DND-41 (cell line): ENCODE results near the gene AHNAK2.
"Not testable (repeated sequence)": the region's sequence is repeated elsewhere in the genome, so short reads cannot be mapped to it uniquely, and the experiment has no call there.

Source experiments
- ATAC-seq: fragments of 200-7000 bp; cut with Tn5 transposase; 3 replicates; pipeline ENCODE4 v1.9.1; 2021; ENCODE audit warnings: low read depth; ENCODE audit not compliant: insufficient read depth
- DNase-seq: peaks from one replicate; pipeline ENCODE4 v3.0.0-alpha.2; 2020
- H2AFZ ChIP-seq: 2 replicates; pipeline ENCODE4 v1.6.0; 2012; ENCODE audit warnings: low read depth, low read length
- H3K27ac ChIP-seq: 2 replicates; pipeline ENCODE4 v1.5.1; 2012; ENCODE audit warnings: low read length, inconsistent platforms
- H3K27me3 ChIP-seq: fragments of 200-600 bp; sonication (generic); 2 replicates; pipeline ENCODE4 v1.6.0; 2012; ENCODE audit warnings: low read length, mild to moderate bottlenecking, inconsistent platforms; ENCODE audit not compliant: insufficient read depth, poor library complexity
- H3K36me3 ChIP-seq: 2 replicates; pipeline ENCODE4 v1.5.1; 2012; ENCODE audit warnings: low read length, inconsistent platforms; ENCODE audit not compliant: insufficient read depth
- H3K4me1 ChIP-seq: 2 replicates; pipeline ENCODE4 v1.5.1; 2012; ENCODE audit warnings: mild to moderate bottlenecking, low read length; ENCODE audit not compliant: insufficient read depth
- H3K4me2 ChIP-seq: 2 replicates; pipeline ENCODE4 v1.6.0; 2012; ENCODE audit warnings: mild to moderate bottlenecking, moderate library complexity, low read length, inconsistent platforms; ENCODE audit not compliant: insufficient read depth
- H3K4me3 ChIP-seq, 2 experiments: fragments of 200-600 bp in 1 of 2; shearing (Covaris generic) in 1 of 2; 2 replicates each; pipeline ENCODE4 v1.5.1; 2012 to 2016; ENCODE audit warnings: inconsistent platforms in 2 of 2, low read length in 2 of 2, mild to moderate bottlenecking in 2 of 2, low read depth in 1 of 2, moderate library complexity in 1 of 2
- H3K79me2 ChIP-seq: 2 replicates; pipeline ENCODE4 v1.6.0; 2012; ENCODE audit warnings: low read length, inconsistent platforms; ENCODE audit not compliant: insufficient read depth
- H3K9ac ChIP-seq: 2 replicates; pipeline ENCODE4 v1.6.0; 2012; ENCODE audit warnings: low read depth, mild to moderate bottlenecking, inconsistent platforms, low read length, moderate library complexity
- H3K9me3 ChIP-seq: 2 replicates; pipeline ENCODE4 v1.5.1; 2012; ENCODE audit warnings: low read length, moderate library complexity, mild to moderate bottlenecking, inconsistent platforms; ENCODE audit not compliant: insufficient read depth, severe bottlenecking
- H4K20me1 ChIP-seq: 2 replicates; pipeline ENCODE4 v1.6.0; 2012; ENCODE audit warnings: low read length; ENCODE audit not compliant: insufficient read depth
- EZH2 ChIP-seq: IDR thresholded peaks from 3 replicates; pipeline ENCODE4 v1.6.1; 2012; ENCODE audit warnings: borderline replicate concordance, low read depth, mild to moderate bottlenecking, moderate library complexity, low read length, inconsistent platforms; ENCODE audit not compliant: severe bottlenecking
- TF ChIP-seq, protein P1 (sequence below): IDR thresholded peaks from 2 replicates; pipeline ENCODE4 v1.5.1; 2012; ENCODE audit warnings: borderline replicate concordance, low read length, moderate library complexity, mild to moderate bottlenecking; ENCODE audit not compliant: poor library complexity, severe bottlenecking; ENCODE audit errors: extremely low read depth

Gene AHNAK2

DNA sequence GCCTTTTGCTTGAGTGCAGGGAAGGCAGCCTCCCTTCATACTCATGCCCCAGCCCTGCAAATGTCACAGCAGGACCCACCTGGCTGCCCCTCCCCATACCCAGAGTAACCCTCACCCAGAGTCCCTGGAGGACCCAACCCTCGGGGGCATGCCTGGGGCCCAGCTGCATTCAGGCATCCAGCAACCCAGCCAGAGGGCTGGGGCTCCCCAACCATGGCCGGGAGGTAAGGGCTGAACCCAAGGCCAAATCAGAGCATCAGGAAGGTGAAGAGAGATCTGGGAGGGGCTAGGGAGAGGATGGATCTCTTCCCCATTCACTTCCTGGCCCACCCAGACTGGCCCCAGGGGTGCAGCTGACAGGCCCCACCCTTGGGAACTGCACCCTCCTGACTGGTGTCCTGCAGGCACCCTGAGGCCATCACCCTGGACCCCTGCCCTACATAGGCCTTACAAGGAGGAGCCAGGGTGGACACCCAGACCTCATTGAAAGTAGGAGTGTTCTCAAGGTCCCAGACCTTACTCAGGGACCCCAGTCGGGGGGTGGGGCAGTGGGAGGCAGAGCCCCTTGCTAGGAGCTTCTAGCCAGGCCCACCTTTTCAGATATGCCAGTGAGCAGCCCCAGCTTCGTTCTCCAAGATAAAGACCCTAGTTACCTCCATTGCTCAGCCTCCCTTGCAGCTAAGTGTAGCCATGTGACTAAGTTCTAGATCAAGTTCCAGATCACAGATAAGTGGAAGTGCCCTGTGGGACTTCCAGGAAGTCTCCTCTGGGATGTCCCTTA is 54.3 kb downstream of the AHNAK2 start:
- H3K9ac ChIP-seq, result no peak overlapping the region
- H2AFZ ChIP-seq, result no peak overlapping the region
- no peak for ATAC-seq
- no peak overlapping the region for H3K4me3 ChIP-seq
- H3K4me1 ChIP-seq, result no peaks in the 10 kb centered on the region
- no peaks in the 10 kb centered on the region for H3K9me3 ChIP-seq
- H4K20me1 ChIP-seq, result no peaks in the 10 kb centered on the region; the same call in 1 of the 2 replicates
- no peaks in the 10 kb centered on the region for H3K27me3 ChIP-seq
- H3K4me2 ChIP-seq, result no peak overlapping the region
- H3K79me2 ChIP-seq, result no peaks in the 10 kb centered on the region
- no peak for DNase-seq
- TF ChIP-seq EZH2, result no peak
- TF ChIP-seq, protein P1, sequence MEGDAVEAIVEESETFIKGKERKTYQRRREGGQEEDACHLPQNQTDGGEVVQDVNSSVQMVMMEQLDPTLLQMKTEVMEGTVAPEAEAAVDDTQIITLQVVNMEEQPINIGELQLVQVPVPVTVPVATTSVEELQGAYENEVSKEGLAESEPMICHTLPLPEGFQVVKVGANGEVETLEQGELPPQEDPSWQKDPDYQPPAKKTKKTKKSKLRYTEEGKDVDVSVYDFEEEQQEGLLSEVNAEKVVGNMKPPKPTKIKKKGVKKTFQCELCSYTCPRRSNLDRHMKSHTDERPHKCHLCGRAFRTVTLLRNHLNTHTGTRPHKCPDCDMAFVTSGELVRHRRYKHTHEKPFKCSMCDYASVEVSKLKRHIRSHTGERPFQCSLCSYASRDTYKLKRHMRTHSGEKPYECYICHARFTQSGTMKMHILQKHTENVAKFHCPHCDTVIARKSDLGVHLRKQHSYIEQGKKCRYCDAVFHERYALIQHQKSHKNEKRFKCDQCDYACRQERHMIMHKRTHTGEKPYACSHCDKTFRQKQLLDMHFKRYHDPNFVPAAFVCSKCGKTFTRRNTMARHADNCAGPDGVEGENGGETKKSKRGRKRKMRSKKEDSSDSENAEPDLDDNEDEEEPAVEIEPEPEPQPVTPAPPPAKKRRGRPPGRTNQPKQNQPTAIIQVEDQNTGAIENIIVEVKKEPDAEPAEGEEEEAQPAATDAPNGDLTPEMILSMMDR, result no peak
- H3K36me3 ChIP-seq, result no peaks in the 10 kb centered on the region
- no peak overlapping the region for H3K27ac ChIP-seq

DNA sequence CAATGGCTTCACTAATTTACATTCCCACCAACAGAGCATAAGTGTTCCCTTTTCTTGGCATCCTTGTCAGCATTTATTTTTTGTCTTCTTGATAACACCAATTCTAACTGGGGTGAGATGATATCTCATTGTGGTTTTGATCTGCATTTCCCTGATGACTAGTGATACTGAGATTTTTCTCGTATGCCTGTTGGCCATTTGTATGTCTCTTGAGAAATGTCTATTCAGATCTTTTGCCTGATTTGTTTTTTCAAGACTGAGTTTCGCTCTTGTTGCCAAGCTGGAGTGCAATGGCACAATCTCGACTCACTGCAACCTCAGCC is 58.2 kb downstream of the AHNAK2 start:
- H3K9ac ChIP-seq, result no peak overlapping the region

DNA sequence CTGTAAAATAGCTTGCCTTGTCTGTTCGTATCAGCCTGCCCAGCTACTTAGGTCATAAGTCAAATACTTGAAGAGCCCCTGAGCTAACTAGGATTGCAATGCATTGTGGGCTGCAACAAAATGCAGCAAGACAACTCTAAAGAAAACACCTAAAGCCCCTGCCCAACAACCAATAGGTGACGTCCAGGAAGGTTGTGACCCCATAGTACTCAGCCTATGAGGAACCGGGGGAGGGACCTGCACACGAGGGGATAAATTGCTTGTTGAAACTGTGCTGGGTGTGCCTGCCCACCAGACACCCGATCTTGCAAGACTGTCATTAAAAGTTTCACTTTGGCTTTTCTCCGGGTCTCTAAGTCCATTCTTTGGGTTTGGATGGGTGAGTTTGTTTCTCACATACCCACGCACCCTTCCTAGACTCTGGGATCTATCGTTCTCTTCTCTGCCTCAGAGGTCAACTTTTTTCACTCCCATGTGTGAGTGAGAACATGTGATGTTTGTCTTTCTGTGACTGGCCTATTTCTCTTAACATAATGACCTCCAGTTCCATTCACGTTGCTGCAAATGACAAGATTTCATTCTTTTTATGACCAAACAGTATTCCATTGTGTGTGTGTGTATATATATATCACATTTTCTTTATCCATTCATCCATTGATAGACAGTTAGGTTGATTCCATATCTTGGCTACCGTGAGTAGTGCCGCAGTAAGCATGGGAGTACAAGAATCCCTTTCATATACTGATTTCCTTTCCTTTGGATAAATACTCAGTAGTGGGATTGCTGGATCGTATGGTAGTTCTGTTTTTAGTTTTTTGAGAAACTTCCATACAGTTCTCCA is 58.8 kb downstream of the AHNAK2 start:
- not testable (repeated sequence) for H2AFZ ChIP-seq, H3K9ac ChIP-seq, H4K20me1 ChIP-seq, H3K27ac ChIP-seq, H3K36me3 ChIP-seq, H3K4me1 ChIP-seq, DNase-seq, H3K4me3 ChIP-seq, H3K9me3 ChIP-seq, H3K27me3 ChIP-seq, H3K4me2 ChIP-seq, ATAC-seq, H3K79me2 ChIP-seq

More for the DNA sequence above, 58.2 kb downstream of the AHNAK2 start:
- Histone ChIP-seq H3K9me3 (no peaks in the 10 kb centered on the region), H3K36me3 (no peaks in the 10 kb centered on the region), H2AFZ (no peak overlapping the region), H3K4me2 (no peak overlapping the region), H3K4me1 (no peaks in the 10 kb centered on the region), H3K79me2 (no peaks in the 10 kb centered on the region), H4K20me1 (no peaks in the 10 kb centered on the region), H3K27ac (no peak overlapping the region), H3K4me3 (no peak overlapping the region), H3K27me3 (no peaks in the 10 kb centered on the region)
- ATAC-seq, result no peak
- DNase-seq, result no peak
- no peak for TF ChIP-seq EZH2
- TF ChIP-seq, protein P1, result no peak

DNA sequence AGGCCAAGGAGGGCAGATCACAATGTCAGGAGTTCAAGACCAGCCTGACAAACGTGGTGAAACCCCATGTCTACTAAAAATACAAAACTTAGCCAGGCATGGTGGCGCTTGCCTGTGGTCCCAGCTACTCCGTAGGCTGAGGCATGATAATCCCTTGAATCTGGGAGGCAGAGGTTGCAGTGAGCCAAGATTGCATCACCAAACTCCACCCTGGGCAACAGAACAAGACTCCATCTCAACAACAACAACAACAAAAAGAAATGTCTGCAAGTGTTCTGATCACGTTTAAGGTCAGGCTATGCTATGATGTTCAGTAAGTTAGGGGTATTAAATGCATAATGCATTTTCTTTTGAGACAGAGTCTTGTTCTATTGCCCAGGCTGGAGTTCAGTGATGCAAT is 60.2 kb downstream of the AHNAK2 start:
- TF ChIP-seq EZH2, result no peak
- Histone ChIP-seq H3K79me2 (no peaks in the 10 kb centered on the region), H3K27me3 (no peaks in the 10 kb centered on the region), H3K9ac (no peak overlapping the region), H3K4me3 (no peak overlapping the region), H3K4me2 (no peak overlapping the region), H2AFZ (no peak overlapping the region), H3K27ac (no peak overlapping the region), H4K20me1 (no peaks in the 10 kb centered on the region), H3K9me3 (no peaks in the 10 kb centered on the region), H3K36me3 (no peaks in the 10 kb centered on the region), H3K4me1 (no peaks in the 10 kb centered on the region)
- no peak for ATAC-seq
- DNase-seq, result no peak
